Epithelial cell of esophagus (primary cell): ENCODE results near the gene NME8.

Experiments used
- DNase-seq: peaks from one replicate; pipeline ENCODE4 v3.0.0; 2010; ENCODE audit warnings: low read depth
- H3K4me3 ChIP-seq: 2 replicates; pipeline ENCODE4 v1.5.1; 2011; ENCODE audit warnings: mild to moderate bottlenecking, low read length, control low read depth
- TF ChIP-seq, protein P1 (sequence below): IDR thresholded peaks from 2 replicates; pipeline ENCODE4 v1.5.1; 2011; ENCODE audit warnings: low read depth, mild to moderate bottlenecking, low read length, control low read depth, inconsistent platforms; ENCODE audit not compliant: insufficient read depth; ENCODE audit errors: missing control alignments

NME8 gene

DNA sequence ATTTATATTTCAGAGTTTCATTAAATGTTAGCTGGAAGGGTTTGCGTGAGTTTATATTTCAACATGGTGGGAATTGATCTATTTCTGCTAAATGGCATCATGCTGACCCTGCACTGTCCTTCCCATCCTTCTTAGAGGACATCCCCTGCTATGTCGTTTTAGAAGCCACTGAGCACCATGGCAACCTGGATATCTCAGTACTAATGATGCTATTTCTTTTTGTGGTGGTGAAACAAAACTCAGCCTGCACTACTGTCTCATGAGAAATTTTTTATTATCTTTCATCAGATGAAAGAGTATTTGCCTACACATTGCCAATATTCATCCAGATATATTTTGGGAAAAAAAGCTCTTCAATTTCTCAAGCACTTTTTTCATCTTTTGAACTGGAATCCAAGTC, 84.1 kb downstream of the NME8 start:
- no peak overlapping the region for H3K4me3 ChIP-seq
- DNase-seq: no peak
- TF ChIP-seq, protein P1, sequence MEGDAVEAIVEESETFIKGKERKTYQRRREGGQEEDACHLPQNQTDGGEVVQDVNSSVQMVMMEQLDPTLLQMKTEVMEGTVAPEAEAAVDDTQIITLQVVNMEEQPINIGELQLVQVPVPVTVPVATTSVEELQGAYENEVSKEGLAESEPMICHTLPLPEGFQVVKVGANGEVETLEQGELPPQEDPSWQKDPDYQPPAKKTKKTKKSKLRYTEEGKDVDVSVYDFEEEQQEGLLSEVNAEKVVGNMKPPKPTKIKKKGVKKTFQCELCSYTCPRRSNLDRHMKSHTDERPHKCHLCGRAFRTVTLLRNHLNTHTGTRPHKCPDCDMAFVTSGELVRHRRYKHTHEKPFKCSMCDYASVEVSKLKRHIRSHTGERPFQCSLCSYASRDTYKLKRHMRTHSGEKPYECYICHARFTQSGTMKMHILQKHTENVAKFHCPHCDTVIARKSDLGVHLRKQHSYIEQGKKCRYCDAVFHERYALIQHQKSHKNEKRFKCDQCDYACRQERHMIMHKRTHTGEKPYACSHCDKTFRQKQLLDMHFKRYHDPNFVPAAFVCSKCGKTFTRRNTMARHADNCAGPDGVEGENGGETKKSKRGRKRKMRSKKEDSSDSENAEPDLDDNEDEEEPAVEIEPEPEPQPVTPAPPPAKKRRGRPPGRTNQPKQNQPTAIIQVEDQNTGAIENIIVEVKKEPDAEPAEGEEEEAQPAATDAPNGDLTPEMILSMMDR: no peak

- TF ChIP-seq, protein P1: no peak
- no peak overlapping the region for H3K4me3 ChIP-seq
- DNase-seq: no peak
Measured at GRCh38 chr7:37933018-37933566, 84.7 kb downstream of the NME8 start.

DNA sequence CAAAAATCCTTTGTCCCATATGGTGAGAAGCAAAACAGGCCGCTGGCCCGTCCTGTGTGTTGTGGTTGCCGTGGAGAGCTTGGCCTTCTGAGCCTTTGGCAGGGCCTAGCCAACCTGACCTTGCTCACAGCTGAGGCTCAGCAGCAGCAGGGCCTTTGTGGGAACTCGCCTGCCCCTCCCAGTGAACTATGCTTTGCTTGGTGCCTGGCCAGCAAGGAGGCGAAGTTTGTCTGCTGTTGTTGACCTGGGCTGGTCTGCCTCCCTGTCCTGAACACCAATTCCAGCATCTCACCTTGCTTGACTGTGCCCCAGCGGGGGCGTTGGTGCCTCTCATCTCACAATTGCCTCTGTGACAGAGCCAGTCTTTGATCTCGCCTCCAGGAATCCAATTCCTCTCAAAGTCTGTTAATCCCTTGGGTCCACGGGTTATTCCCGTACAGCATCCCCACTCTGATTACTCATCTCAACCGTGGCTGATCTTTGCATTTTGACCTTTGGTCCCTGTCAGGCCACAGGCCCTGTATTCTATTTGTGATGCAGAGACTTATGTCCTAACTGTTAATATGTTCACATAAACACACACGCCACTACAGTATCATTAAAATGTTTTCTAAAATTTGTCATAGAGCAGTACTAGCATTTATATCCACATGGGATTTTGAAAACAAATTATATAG, 94.7 kb downstream of the NME8 start:
- DNase-seq: no peak
- TF ChIP-seq, protein P1: no peak
- no peak overlapping the region for H3K4me3 ChIP-seq

DNA sequence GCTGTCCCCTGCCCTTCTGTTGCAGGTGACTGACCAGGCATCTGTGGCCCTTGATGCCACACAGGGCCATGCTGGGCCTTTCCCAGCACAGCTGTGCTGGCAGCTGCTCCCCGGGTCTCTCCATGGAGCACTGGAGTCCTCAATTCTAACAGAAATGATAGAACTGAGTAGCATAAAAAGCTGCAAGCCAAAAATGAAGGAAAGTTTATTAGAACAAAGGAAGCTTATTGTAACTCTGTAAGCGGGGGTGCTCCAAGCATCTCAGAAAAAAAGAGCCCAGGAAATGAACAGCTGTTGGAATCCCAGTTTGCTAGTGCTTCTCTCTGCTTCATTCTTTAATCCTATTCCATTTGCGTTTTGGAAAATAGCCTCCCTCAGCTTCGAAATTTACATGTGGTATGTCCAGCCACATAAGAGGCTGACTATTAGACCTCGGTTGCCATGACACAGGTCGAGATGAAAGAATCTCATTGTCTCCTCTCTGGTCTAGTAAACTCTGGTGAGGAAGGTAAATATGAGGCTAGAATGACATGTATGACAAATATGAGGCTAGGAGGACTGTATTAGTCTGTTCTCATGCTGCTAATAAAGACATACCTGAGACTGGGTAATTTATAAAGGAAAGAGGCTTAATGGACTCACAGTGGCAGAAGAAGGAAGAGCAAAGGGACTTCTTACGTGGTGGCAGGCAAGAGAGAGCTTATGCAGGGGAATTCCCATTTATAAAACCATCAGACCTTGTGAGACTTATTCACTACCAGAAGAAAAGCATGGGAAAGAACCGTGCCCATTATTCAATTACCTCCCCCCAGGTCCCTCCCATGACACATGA, 95.7 kb downstream of the NME8 start:
- no peak overlapping the region for H3K4me3 ChIP-seq
- TF ChIP-seq, protein P1: no peak
- DNase-seq: no peak

DNA sequence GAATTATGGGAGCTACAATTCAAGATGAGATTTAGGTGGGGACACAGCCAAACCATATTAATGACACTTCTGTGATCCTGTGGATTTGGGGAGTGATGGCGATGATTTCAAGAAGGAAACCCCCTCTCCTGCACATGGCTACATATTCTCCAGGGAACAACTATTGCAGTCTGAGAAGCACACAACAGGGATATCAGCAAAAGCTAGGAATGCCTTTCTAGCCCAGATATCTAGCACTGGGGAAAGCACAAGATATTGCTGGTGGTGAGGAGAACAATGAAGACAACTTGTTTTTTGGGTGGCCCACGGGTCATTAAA, 96.3 kb downstream of the NME8 start:
- TF ChIP-seq, protein P1: no peak
- H3K4me3 ChIP-seq: no peak overlapping the region
- no peak for DNase-seq

GRCh38 chr7:37945336-37945735, 96.9 kb downstream of the NME8 start:
- H3K4me3 ChIP-seq: no peak overlapping the region
- no peak for DNase-seq
- TF ChIP-seq, protein P1: no peak
